IMR-90 (cell line): ENCODE results near the gene GNA14. TPM values are rescaled to one million over a fixed set of nuclear protein-coding genes. Genes with fewer than 3 reads are reported as not detected.

ENCODE experiments used
- ATAC-seq: fragments of 200-7000 bp; cut with Tn5 transposase; 2 replicates; pipeline ENCODE4 v1.9.1; 2020; ENCODE audit warnings: low read depth, mild to moderate bottlenecking, moderate library complexity
- BruUV-seq: library from RNA; stranded (reverse); fragments of 400-500 nt; replicated peaks from 2 replicates; lab custom pipeline; 2021; lab: Mats Ljungman, UMichigan
- CTCF ChIA-PET: fragments of 300-600 bp; formaldehyde crosslinking; extraction: SDS; loops from one replicate; lab custom pipeline; 2021; ENCODE audit warnings: antibody characterized with exemption; lab: Yijun Ruan, JAX
- POLR2A ChIA-PET: fragments of 300-600 bp; sonication (Branson Sonifier 250); formaldehyde crosslinking; loops from one replicate; lab custom pipeline; 2022; ENCODE audit warnings: antibody characterized with exemption; ENCODE audit not compliant: unreplicated experiment; lab: Charles Lee
- DNase-seq: peaks from one replicate; pipeline ENCODE4 v3.0.0; 2013
- H2AFZ ChIP-seq: replicated peaks from 2 replicates; pipeline ENCODE3; 2013; ENCODE audit warnings: low read length, mild to moderate bottlenecking; ENCODE audit not compliant: poor library complexity
- H2AK5ac ChIP-seq: 2 replicates; pipeline ENCODE4 v1.6.1; 2013; ENCODE audit warnings: low read depth, low read length, inconsistent platforms
- H2AK9ac ChIP-seq: replicated peaks from 2 replicates; pipeline ENCODE3; 2013; ENCODE audit warnings: mild to moderate bottlenecking, low read depth, low read length, moderate library complexity; ENCODE audit not compliant: poor library complexity
- H2BK120ac ChIP-seq: 2 replicates; pipeline ENCODE4 v1.6.1; 2013; ENCODE audit warnings: low read depth, low read length, inconsistent platforms
- H2BK15ac ChIP-seq: 3 replicates; pipeline ENCODE4 v1.6.1; 2013; ENCODE audit warnings: low read depth, low read length, inconsistent platforms
- H2BK20ac ChIP-seq: 2 replicates; pipeline ENCODE4 v1.6.1; 2013; ENCODE audit warnings: low read depth, mild to moderate bottlenecking, inconsistent platforms, low read length, moderate library complexity
- H2BK5ac ChIP-seq: 2 replicates; pipeline ENCODE4 v1.6.1; 2013; ENCODE audit warnings: mild to moderate bottlenecking, low read depth, low read length, inconsistent platforms; ENCODE audit not compliant: poor library complexity, severe bottlenecking
- H3K14ac ChIP-seq: replicated peaks from 2 replicates; pipeline ENCODE4 v1.6.1; 2013; ENCODE audit warnings: low read depth, low read length, inconsistent platforms
- H3K18ac ChIP-seq: 2 replicates; pipeline ENCODE4 v1.6.1; 2013; ENCODE audit warnings: low read depth, low read length, control low read depth
- H3K23ac ChIP-seq: 2 replicates; pipeline ENCODE4 v1.6.1; 2013; ENCODE audit warnings: low read depth, low read length, inconsistent platforms
- H3K27ac ChIP-seq: 2 replicates; pipeline ENCODE4 v1.5.1; 2013; ENCODE audit warnings: mild to moderate bottlenecking, control low read depth, low read length; ENCODE audit not compliant: insufficient read depth
- H3K27me3 ChIP-seq: 2 replicates; pipeline ENCODE4 v1.6.1; 2013; ENCODE audit warnings: low read length; ENCODE audit not compliant: control insufficient read depth, insufficient read depth
- H3K36me3 ChIP-seq: 2 replicates; pipeline ENCODE4 v1.6.1; 2013; ENCODE audit warnings: low read length, mixed read lengths; ENCODE audit not compliant: control insufficient read depth, insufficient read depth
- H3K4ac ChIP-seq: 2 replicates; pipeline ENCODE4 v1.6.1; 2013; ENCODE audit warnings: low read depth, low read length, inconsistent platforms
- H3K4me1 ChIP-seq: 2 replicates; pipeline ENCODE4 v1.6.1; 2013; ENCODE audit warnings: low read length, mixed read lengths; ENCODE audit not compliant: control insufficient read depth, insufficient read depth
- H3K4me2 ChIP-seq: 2 replicates; pipeline ENCODE4 v1.6.1; 2013; ENCODE audit warnings: low read depth, mild to moderate bottlenecking, control low read depth, low read length, moderate library complexity
- H3K4me3 ChIP-seq: 2 replicates; pipeline ENCODE4 v1.5.1; 2013; ENCODE audit warnings: low read depth, mild to moderate bottlenecking, control low read depth, low read length, moderate library complexity; ENCODE audit not compliant: insufficient read depth
- H3K56ac ChIP-seq: 2 replicates; pipeline ENCODE4 v1.6.1; 2013; ENCODE audit warnings: low read length, inconsistent platforms; ENCODE audit not compliant: insufficient read depth; ENCODE audit errors: extremely low read depth
- H3K79me1 ChIP-seq, 2 experiments: 2 replicates each; pipeline ENCODE4 v1.6.1; 2013; ENCODE audit warnings: low read length in 2 of 2, inconsistent platforms in 1 of 2, low read depth in 1 of 2
- H3K9ac ChIP-seq: 2 replicates; pipeline ENCODE4 v1.6.1; 2013; ENCODE audit warnings: low read depth, low read length, control low read depth
- H3K9me1 ChIP-seq: 2 replicates; pipeline ENCODE4 v1.6.1; 2013; ENCODE audit warnings: low read length, inconsistent platforms; ENCODE audit not compliant: insufficient read depth
- H3K9me3 ChIP-seq: 2 replicates; pipeline ENCODE4 v1.6.1; 2013; ENCODE audit warnings: low read length; ENCODE audit not compliant: control insufficient read depth, insufficient read depth
- H4K20me1 ChIP-seq: 2 replicates; pipeline ENCODE4 v1.6.1; 2013; ENCODE audit warnings: low read length, inconsistent platforms; ENCODE audit not compliant: insufficient read depth
- H4K5ac ChIP-seq: 2 replicates; pipeline ENCODE4 v1.6.1; 2013; ENCODE audit warnings: mild to moderate bottlenecking, low read depth, low read length, control low read depth
- H4K8ac ChIP-seq, 2 experiments: 2 replicates each; pipeline ENCODE4 v1.6.1; 2013; ENCODE audit warnings: low read depth in 2 of 2, low read length in 2 of 2, control low read depth in 1 of 2, inconsistent platforms in 1 of 2
- H4K91ac ChIP-seq: 2 replicates; pipeline ENCODE4 v1.6.1; 2013; ENCODE audit warnings: low read depth, low read length, inconsistent platforms; ENCODE audit not compliant: insufficient read depth
- CEBPB ChIP-seq: IDR thresholded peaks from 2 replicates; pipeline ENCODE4 v1.6.1; 2012; ENCODE audit warnings: low read depth, low read length, improper control_type of control experiment
- FOS ChIP-seq: fragments of 150-350 bp; IDR thresholded peaks from 2 replicates; pipeline ENCODE4 v1.6.1; 2016; ENCODE audit warnings: low read depth, low read length
- MAFK ChIP-seq: IDR thresholded peaks from 2 replicates; pipeline ENCODE4 v1.6.1; 2012; ENCODE audit warnings: low read depth, low read length, improper control_type of control experiment
- MAZ ChIP-seq: IDR thresholded peaks from 2 replicates; pipeline ENCODE4 v1.6.1; 2012; ENCODE audit warnings: low read depth, mild to moderate bottlenecking, low read length, improper control_type of control experiment, moderate library complexity, borderline replicate concordance
- MXI1 ChIP-seq: IDR thresholded peaks from 2 replicates; pipeline ENCODE4 v1.6.1; 2012; ENCODE audit warnings: low read depth, mild to moderate bottlenecking, low read length, moderate library complexity, borderline replicate concordance
- NFE2L2 ChIP-seq: fragments of 150-350 bp; IDR thresholded peaks from 2 replicates; pipeline ENCODE4 v1.6.1; 2016; ENCODE audit warnings: low read depth, mild to moderate bottlenecking, low read length
- RAD21 ChIP-seq: IDR thresholded peaks from 2 replicates; pipeline ENCODE4 v1.6.1; 2012; ENCODE audit warnings: low read length, improper control_type of control experiment
- RCOR1 ChIP-seq: IDR thresholded peaks from 2 replicates; pipeline ENCODE4 v1.6.1; 2012; ENCODE audit warnings: mild to moderate bottlenecking, low read length, improper control_type of control experiment; ENCODE audit not compliant: insufficient replicate concordance
- SMC3 ChIP-seq: fragments of 150-350 bp; IDR thresholded peaks from 2 replicates; pipeline ENCODE4 v1.6.1; 2016; ENCODE audit warnings: low read depth, mild to moderate bottlenecking, antibody characterized with exemption, low read length, moderate library complexity
- WGBS, 2 experiments: methylation state at CpG; one replicate each; pipeline versions ENCODE4 v1.1.5 to v1.1.7; 2013; ENCODE audit warnings: missing lambda C conversion rate in 2 of 2; ENCODE audit not compliant: insufficient read length in 1 of 2; ENCODE audit errors: extremely low coverage in 2 of 2; 5-methylcytosine and 5-hydroxymethylcytosine counted together
- dilution Hi-C: fragments of 300-500 bp; cut with HindIII; formaldehyde crosslinking; loops from one replicate; pipeline ENCODE4 v1.14.3; 2018; ENCODE audit warnings: low sequenced_read_pairs; ENCODE audit not compliant: unreplicated experiment
- in situ Hi-C: fragments of 300-500 bp; cut with MboI; formaldehyde crosslinking; loops from 3 replicates; pipeline ENCODE4 v1.14.3; 2019; ENCODE audit warnings: low sequenced_read_pairs, inconsistent platforms, mixed read lengths
- intact Hi-C: fragments of 100-400 bp; cut with micrococcal nuclease; formaldehyde crosslinking; loops from 2 replicates; pipeline ENCODE4 v1.10.0; 2022
- polyA plus RNA-seq, 3 experiments: library from polyadenylated mRNA; depleted of rRNA; stranded (reverse); fragments of >200 nt; gene quantifications; 2 replicates each; pipeline ENCODE4 v1.2.3, GENCODE V29; 2012; ENCODE audit warnings: low replicate concordance in 1 of 3
- total RNA-seq: library from RNA; depleted of rRNA; stranded (reverse); fragments of >200 nt; gene quantifications from 2 replicates; pipeline ENCODE4 v1.2.3, GENCODE V29; 2012
- TF ChIP-seq, protein P1 (sequence below): fragments of 150-350 bp; IDR thresholded peaks from 2 replicates; pipeline ENCODE4 v1.6.1; 2017; ENCODE audit warnings: mild to moderate bottlenecking, antibody characterized with exemption, low read length, low read depth
- TF ChIP-seq, protein P2 (sequence below): fragments of 150-350 bp; IDR thresholded peaks from 2 replicates; pipeline ENCODE4 v1.6.1; 2016; ENCODE audit warnings: low read depth, mild to moderate bottlenecking, low read length, moderate library complexity, borderline replicate concordance
- TF ChIP-seq, protein P3 (sequence below): conservative IDR thresholded peaks from 2 replicates; pipeline ENCODE4 v1.5.1; 2012; ENCODE audit warnings: mild to moderate bottlenecking, low read depth, low read length, improper control_type of control experiment

GNA14 gene
- total and polyA plus RNA-seq, 2 of the 4 experiments (the other 2 are of a cell fraction), result under 0.01 to 0.03 TPM

DNA sequence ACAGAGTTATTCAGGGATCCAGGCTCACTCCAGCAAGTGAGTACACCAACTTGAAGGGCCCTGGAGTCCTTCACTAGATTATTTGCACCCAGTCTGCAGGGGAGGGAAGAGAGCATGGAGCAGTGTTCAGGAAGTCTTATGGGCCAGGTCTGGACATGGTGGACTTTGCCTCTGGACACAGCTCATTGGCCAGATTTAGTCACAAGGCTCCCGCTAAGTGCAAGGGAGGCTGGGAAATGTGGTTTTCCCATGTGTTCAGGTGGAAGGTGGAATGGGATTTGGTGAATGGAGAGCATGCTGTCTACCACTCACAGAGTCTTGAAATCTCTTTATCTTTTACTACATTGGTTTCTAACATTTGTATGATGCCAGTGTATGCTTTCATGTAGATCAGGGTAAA is 200.5 kb downstream of the GNA14 start:
- Histone ChIP-seq H2AFZ (no peak overlapping the region), H4K91ac (no peak overlapping the region), H2BK5ac (no peak overlapping the region), H3K27ac (no peak overlapping the region), H2AK9ac (no peak overlapping the region), H3K79me1 (no peaks in the 10 kb centered on the region), H2BK20ac (no peak overlapping the region), H3K4me3 (no peak overlapping the region), H3K14ac (no peak overlapping the region), H2BK120ac (no peak overlapping the region), H3K9me3 (peaks cover 1% of the 10 kb centered on the region; the same call in 1 of the 2 replicates), H2BK15ac (no peak overlapping the region), H3K56ac (no peak overlapping the region), H3K9ac (no peak overlapping the region), H3K9me1 (no peaks in the 10 kb centered on the region), H3K4ac (no peak overlapping the region), H3K18ac (no peak overlapping the region), H3K4me1 (no peaks in the 10 kb centered on the region), H3K36me3 (no peaks in the 10 kb centered on the region), H4K8ac (no peak overlapping the region), H3K4me2 (no peak overlapping the region), H4K20me1 (no peaks in the 10 kb centered on the region), H4K5ac (no peak overlapping the region), H3K27me3 (peaks cover 2% of the 10 kb centered on the region), H2AK5ac (no peak overlapping the region), H3K23ac (no peak overlapping the region)
- POLR2A ChIA-PET, result no interaction called here
- no CpG with 5 or more reads among the region's 1 CpG for WGBS, 2 experiments
- dilution Hi-C loops, result no loop called here
- ATAC-seq, result no peak
- no TSS peak for BruUV-seq
- intact Hi-C loops, result no loop called here
- in situ Hi-C loops, result no loop called here
- no peak for DNase-seq
- CTCF ChIA-PET, result interaction anchor here (0.9 kb wide), 1 partner anchor 13 kb away, joined by 4 read pairs; no protein-coding TSS in a partner anchor
- TF ChIP-seq RAD21 (no peak), SMC3 (no peak), MAZ (no peak), RCOR1 (no peak), FOS (no peak), CEBPB (no peak), MXI1 (no peak), MAFK (no peak), NFE2L2 (no peak)
- TF ChIP-seq, protein P1, sequence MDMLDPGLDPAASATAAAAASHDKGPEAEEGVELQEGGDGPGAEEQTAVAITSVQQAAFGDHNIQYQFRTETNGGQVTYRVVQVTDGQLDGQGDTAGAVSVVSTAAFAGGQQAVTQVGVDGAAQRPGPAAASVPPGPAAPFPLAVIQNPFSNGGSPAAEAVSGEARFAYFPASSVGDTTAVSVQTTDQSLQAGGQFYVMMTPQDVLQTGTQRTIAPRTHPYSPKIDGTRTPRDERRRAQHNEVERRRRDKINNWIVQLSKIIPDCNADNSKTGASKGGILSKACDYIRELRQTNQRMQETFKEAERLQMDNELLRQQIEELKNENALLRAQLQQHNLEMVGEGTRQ, result no peak
- TF ChIP-seq, protein P2, sequence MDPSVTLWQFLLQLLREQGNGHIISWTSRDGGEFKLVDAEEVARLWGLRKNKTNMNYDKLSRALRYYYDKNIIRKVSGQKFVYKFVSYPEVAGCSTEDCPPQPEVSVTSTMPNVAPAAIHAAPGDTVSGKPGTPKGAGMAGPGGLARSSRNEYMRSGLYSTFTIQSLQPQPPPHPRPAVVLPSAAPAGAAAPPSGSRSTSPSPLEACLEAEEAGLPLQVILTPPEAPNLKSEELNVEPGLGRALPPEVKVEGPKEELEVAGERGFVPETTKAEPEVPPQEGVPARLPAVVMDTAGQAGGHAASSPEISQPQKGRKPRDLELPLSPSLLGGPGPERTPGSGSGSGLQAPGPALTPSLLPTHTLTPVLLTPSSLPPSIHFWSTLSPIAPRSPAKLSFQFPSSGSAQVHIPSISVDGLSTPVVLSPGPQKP, result no peak
- TF ChIP-seq, protein P3, sequence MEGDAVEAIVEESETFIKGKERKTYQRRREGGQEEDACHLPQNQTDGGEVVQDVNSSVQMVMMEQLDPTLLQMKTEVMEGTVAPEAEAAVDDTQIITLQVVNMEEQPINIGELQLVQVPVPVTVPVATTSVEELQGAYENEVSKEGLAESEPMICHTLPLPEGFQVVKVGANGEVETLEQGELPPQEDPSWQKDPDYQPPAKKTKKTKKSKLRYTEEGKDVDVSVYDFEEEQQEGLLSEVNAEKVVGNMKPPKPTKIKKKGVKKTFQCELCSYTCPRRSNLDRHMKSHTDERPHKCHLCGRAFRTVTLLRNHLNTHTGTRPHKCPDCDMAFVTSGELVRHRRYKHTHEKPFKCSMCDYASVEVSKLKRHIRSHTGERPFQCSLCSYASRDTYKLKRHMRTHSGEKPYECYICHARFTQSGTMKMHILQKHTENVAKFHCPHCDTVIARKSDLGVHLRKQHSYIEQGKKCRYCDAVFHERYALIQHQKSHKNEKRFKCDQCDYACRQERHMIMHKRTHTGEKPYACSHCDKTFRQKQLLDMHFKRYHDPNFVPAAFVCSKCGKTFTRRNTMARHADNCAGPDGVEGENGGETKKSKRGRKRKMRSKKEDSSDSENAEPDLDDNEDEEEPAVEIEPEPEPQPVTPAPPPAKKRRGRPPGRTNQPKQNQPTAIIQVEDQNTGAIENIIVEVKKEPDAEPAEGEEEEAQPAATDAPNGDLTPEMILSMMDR, result no peak
